Measurements from ENCODE around the gene EMC1. TPM values are rescaled to one million over a fixed set of nuclear protein-coding genes. Genes with fewer than 3 reads are reported as not detected.
"Not testable (repeated sequence)": the region's sequence is repeated elsewhere in the genome, so short reads cannot be mapped to it uniquely, and the experiment has no call there.

Gene EMC1
- total and polyA plus RNA-seq, 5 experiments from 2014 or later = 16.1 to 38.9 (median 22.4) TPM

GRCh38 chr1:19197845-19198244 lies 53.5 kb downstream of the EMC1 start:
- ATAC-seq (no peak), DNase-seq (no peak)
- Mint-ChIP-seq H3K27me3 (no peaks in the 10 kb centered on the region), H3K36me3 (peaks cover 14 to 87% (median 18%) of the 10 kb centered on the region in 3 donors), H3K9me3 (no peaks in the 10 kb centered on the region), H3K27ac (no peak overlapping the region), H3K4me3 (no peak overlapping the region), H3K4me1 (peaks cover 14 to 22% (median 18%) of the 10 kb centered on the region in 4 donors)
- POLR2A ChIA-PET = no interaction called here

GRCh38 chr1:19196331-19196730 lies 55.0 kb downstream of the EMC1 start:
- no peaks in the 10 kb centered on the region for H3K9me3 Mint-ChIP-seq
- H3K4me1 Mint-ChIP-seq = peaks cover 3 to 7% (median 6%) of the 10 kb centered on the region in 4 donors
- H3K27ac Mint-ChIP-seq = no peak overlapping the region
- no peak overlapping the region for H3K4me3 Mint-ChIP-seq
- DNase-seq (no peak), ATAC-seq (no peak)
- POLR2A ChIA-PET = interaction anchor here (0.7 kb wide), 1 partner anchor 1757 kb away, joined by 3 read pairs; the partner anchor contains the start of gene RCC2
- peaks cover 14 to 94% (median 26%) of the 10 kb centered on the region in 3 donors for H3K36me3 Mint-ChIP-seq
- H3K27me3 Mint-ChIP-seq = no peaks in the 10 kb centered on the region

GRCh38 chr1:19193004-19193403 lies 58.3 kb downstream of the EMC1 start:
- no peaks in the 10 kb centered on the region for H3K27me3 Mint-ChIP-seq
- H3K4me1 Mint-ChIP-seq = peaks cover 0 to 9% (median 4%) of the 10 kb centered on the region in 4 donors
- no peak overlapping the region for H3K27ac Mint-ChIP-seq
- H3K4me3 Mint-ChIP-seq = no peak overlapping the region
- POLR2A ChIA-PET = no interaction called here
- no peaks in the 10 kb centered on the region for H3K9me3 Mint-ChIP-seq
- ATAC-seq = no peak
- DNase-seq = no peak
- H3K36me3 Mint-ChIP-seq = peaks cover 11 to 91% (median 28%) of the 10 kb centered on the region in 3 donors

- H3K27me3 Mint-ChIP-seq = no peaks in the 10 kb centered on the region
- H3K36me3 Mint-ChIP-seq = peaks cover 7 to 90% (median 26%) of the 10 kb centered on the region in 3 donors
- no peaks in the 10 kb centered on the region for H3K9me3 Mint-ChIP-seq
- no peak for ATAC-seq
- POLR2A ChIA-PET = no interaction called here
- H3K27ac Mint-ChIP-seq = no peak overlapping the region
- H3K4me1 Mint-ChIP-seq = peaks cover 0 to 9% (median 4%) of the 10 kb centered on the region in 4 donors
- DNase-seq = no peak
- no peak overlapping the region for H3K4me3 Mint-ChIP-seq
These were observed 59.5 kb downstream of the EMC1 start for GRCh38 chr1:19191811-19192210.

GRCh38 chr1:19190468-19190867 lies 60.9 kb downstream of the EMC1 start:
- no peak overlapping the region for H3K4me3 Mint-ChIP-seq

GRCh38 chr1:19189270-19189669 lies 62.1 kb downstream of the EMC1 start:
- no peak overlapping the region for H3K27ac Mint-ChIP-seq
- no peak for DNase-seq
- peaks cover 0 to 5% (median 3%) of the 10 kb centered on the region in 4 donors for H3K4me1 Mint-ChIP-seq
- ATAC-seq = no peak
- H3K27me3 Mint-ChIP-seq = no peaks in the 10 kb centered on the region
- H3K9me3 Mint-ChIP-seq = no peaks in the 10 kb centered on the region
- peaks cover 13 to 94% (median 40%) of the 10 kb centered on the region in 3 donors for H3K36me3 Mint-ChIP-seq
- POLR2A ChIA-PET = no interaction called here
- no peak overlapping the region for H3K4me3 Mint-ChIP-seq

More at GRCh38 chr1:19190468-19190867, 60.9 kb downstream of the EMC1 start:
- DNase-seq = no peak
- POLR2A ChIA-PET = no interaction called here
- peaks cover 0 to 5% (median 3%) of the 10 kb centered on the region in 4 donors for H3K4me1 Mint-ChIP-seq
- peak overlapping the region in 3 of 10 donors; percentile 1 to 78 (median 1) for H3K27ac Mint-ChIP-seq
- no peak for ATAC-seq
- H3K9me3 Mint-ChIP-seq = no peaks in the 10 kb centered on the region
- H3K27me3 Mint-ChIP-seq = no peaks in the 10 kb centered on the region
- H3K36me3 Mint-ChIP-seq = peaks cover 13 to 90% (median 35%) of the 10 kb centered on the region in 3 donors

GRCh38 chr1:19187852-19188251 lies 63.5 kb downstream of the EMC1 start:
- POLR2A ChIA-PET = no interaction called here
- peaks cover 8 to 95% (median 37%) of the 10 kb centered on the region in 3 donors for H3K36me3 Mint-ChIP-seq
- H3K27me3 Mint-ChIP-seq = no peaks in the 10 kb centered on the region
- ATAC-seq (no peak), DNase-seq (no peak)
- H3K4me1 Mint-ChIP-seq = peaks cover 0 to 3% (median 1%) of the 10 kb centered on the region in 4 donors
- no peak overlapping the region for H3K4me3 Mint-ChIP-seq
- H3K27ac Mint-ChIP-seq = no peak overlapping the region
- H3K9me3 Mint-ChIP-seq = no peaks in the 10 kb centered on the region

- POLR2A ChIA-PET = no interaction called here
- Mint-ChIP-seq H3K36me3 (peaks cover 12 to 92% (median 32%) of the 10 kb centered on the region in 3 donors), H3K4me1 (peaks cover 3 to 11% (median 8%) of the 10 kb centered on the region in 4 donors), H3K27ac (no peak overlapping the region), H3K4me3 (no peak overlapping the region), H3K27me3 (no peaks in the 10 kb centered on the region), H3K9me3 (no peaks in the 10 kb centered on the region)
- DNase-seq = no peak
- ATAC-seq = no peak
These were observed 65.3 kb downstream of the EMC1 start for GRCh38 chr1:19186001-19186400.

GRCh38 chr1:19182223-19182622 lies 69.1 kb downstream of the EMC1 start:
- Mint-ChIP-seq H3K27ac (peak overlapping the region in 1 of 10 donors; percentile 40), H3K36me3 (peaks cover 12 to 80% (median 33%) of the 10 kb centered on the region in 3 donors), H3K4me3 (no peak overlapping the region), H3K4me1 (peaks cover 9 to 33% (median 25%) of the 10 kb centered on the region in 4 donors), H3K27me3 (no peaks in the 10 kb centered on the region), H3K9me3 (no peaks in the 10 kb centered on the region)
- ATAC-seq (no peak), DNase-seq (no peak)
- POLR2A ChIA-PET = no interaction called here

- ATAC-seq = peak in 1 of 2 donors; percentile 6
- peaks cover 11 to 33% (median 25%) of the 10 kb centered on the region in 4 donors for H3K4me1 Mint-ChIP-seq
- not testable (repeated sequence) for H3K27me3 Mint-ChIP-seq, H3K9me3 Mint-ChIP-seq
- peak in 1 of 10 donors; percentile 17 for DNase-seq
- H3K27ac Mint-ChIP-seq = peak overlapping the region; percentile 45 to 93 (median 86)
- POLR2A ChIA-PET = interaction anchor here (0.6 to 1.4 kb wide), 5 partner anchors 29 to 1313 kb away, joined by 3 to 7 read pairs (median 4); partner anchors contain the start of gene UBR4
- peaks cover 3 to 80% (median 33%) of the 10 kb centered on the region in 3 donors for H3K36me3 Mint-ChIP-seq
- H3K4me3 Mint-ChIP-seq = peak overlapping the region in 5 of 10 donors; percentile 16 to 48 (median 29)
These were observed 71.1 kb downstream of the EMC1 start for GRCh38 chr1:19180265-19180657.

GRCh38 chr1:19179597-19180264 lies 71.6 kb downstream of the EMC1 start:
- peaks cover 11 to 33% (median 25%) of the 10 kb centered on the region in 4 donors for H3K4me1 Mint-ChIP-seq
- no peaks in the 10 kb centered on the region for H3K27me3 Mint-ChIP-seq
- peak overlapping the region; percentile 45 to 93 (median 86) for H3K27ac Mint-ChIP-seq
- peaks cover 3 to 80% (median 31%) of the 10 kb centered on the region in 3 donors for H3K36me3 Mint-ChIP-seq
- ATAC-seq (peak; percentile 86 to 96), DNase-seq (peak in 8 of 10 donors; percentile 4 to 60 (median 28))
- H3K4me3 Mint-ChIP-seq = peak overlapping the region in 6 of 10 donors; percentile 18 to 52 (median 33)
- H3K9me3 Mint-ChIP-seq = no peaks in the 10 kb centered on the region
- POLR2A ChIA-PET = interaction anchor here (0.6 to 1.4 kb wide), 6 partner anchors 29 to 1314 kb away, joined by 3 to 7 read pairs (median 4); partner anchors contain the start of genes OTUD3 and UBR4

- no peaks in the 10 kb centered on the region for H3K9me3 Mint-ChIP-seq
- H3K27me3 Mint-ChIP-seq = no peaks in the 10 kb centered on the region
- peak overlapping the region in 1 of 10 donors; percentile 29 for H3K4me3 Mint-ChIP-seq
- ATAC-seq = no peak
- no peak for DNase-seq
- peaks cover 8 to 80% (median 26%) of the 10 kb centered on the region in 3 donors for H3K36me3 Mint-ChIP-seq
- POLR2A ChIA-PET = interaction anchor here (0.6 to 1.3 kb wide), 3 partner anchors 30 to 703 kb away, joined by 3 to 4 read pairs (median 3); partner anchors contain the start of gene OTUD3
- H3K4me1 Mint-ChIP-seq = peaks cover 11 to 33% (median 25%) of the 10 kb centered on the region in 4 donors
- peak overlapping the region in 9 of 10 donors; percentile 3 to 93 (median 81) for H3K27ac Mint-ChIP-seq
These were observed 72.5 kb downstream of the EMC1 start for GRCh38 chr1:19178734-19179398.

- POLR2A ChIA-PET = no interaction called here
- no peak for ATAC-seq
- peak overlapping the region in 4 of 10 donors; percentile 6 to 31 (median 14) for H3K27ac Mint-ChIP-seq
- peaks cover 11 to 33% (median 25%) of the 10 kb centered on the region in 4 donors for H3K4me1 Mint-ChIP-seq
- no peak overlapping the region for H3K4me3 Mint-ChIP-seq
- H3K36me3 Mint-ChIP-seq = peaks cover 10 to 80% (median 28%) of the 10 kb centered on the region in 3 donors
- no peak for DNase-seq
- no peaks in the 10 kb centered on the region for H3K27me3 Mint-ChIP-seq
- no peaks in the 10 kb centered on the region for H3K9me3 Mint-ChIP-seq
These were observed 73.5 kb downstream of the EMC1 start for GRCh38 chr1:19177811-19178210.

Data from naive thymus-derived CD8-positive, alpha-beta T cell (primary cell).